HG03025 (cell line): ENCODE data around the gene CDH18.
"Not testable (repeated sequence)": the region's sequence is repeated elsewhere in the genome, so short reads cannot be mapped to it uniquely, and the experiment has no call there.

Source experiments
- ATAC-seq: cut with Tn5 transposase; IDR thresholded peaks from one replicate; pipeline ENCODE4 v1.9.1; 2021; ENCODE audit warnings: mild to moderate bottlenecking, moderate library complexity; ENCODE audit not compliant: unreplicated experiment, low FRiP score

Gene CDH18

GRCh38 chr5:19866090-19866450 is 121.9 kb downstream of the CDH18 start:
- ATAC-seq = no peak

GRCh38 chr5:19865336-19866089 is 122.5 kb downstream of the CDH18 start:
- no peak for ATAC-seq

GRCh38 chr5:19862711-19863110 is 125.3 kb downstream of the CDH18 start:
- no peak for ATAC-seq

- ATAC-seq = no peak
Measured at GRCh38 chr5:19859020-19859419, 129.0 kb downstream of the CDH18 start.

- no peak for ATAC-seq
Measured at GRCh38 chr5:19855931-19856330, 132.1 kb downstream of the CDH18 start.

- no peak for ATAC-seq
Measured at GRCh38 chr5:19855453-19855852, 132.5 kb downstream of the CDH18 start.

- ATAC-seq = no peak
Measured at GRCh38 chr5:19855031-19855430, 133.0 kb downstream of the CDH18 start.

GRCh38 chr5:19853616-19854240 is 134.3 kb downstream of the CDH18 start:
- no peak for ATAC-seq

GRCh38 chr5:19837536-19838174 is 150.3 kb downstream of the CDH18 start:
- ATAC-seq = no peak

- ATAC-seq = no peak
Measured at GRCh38 chr5:19835442-19835841, 152.6 kb downstream of the CDH18 start.

- not testable (repeated sequence) for ATAC-seq
Measured at GRCh38 chr5:19812720-19813119, 175.3 kb downstream of the CDH18 start.

GRCh38 chr5:19806756-19807155 is 181.2 kb downstream of the CDH18 start:
- no peak for ATAC-seq

GRCh38 chr5:19802686-19803085 is 185.3 kb downstream of the CDH18 start:
- ATAC-seq = no peak

GRCh38 chr5:19795218-19795617 is 192.8 kb downstream of the CDH18 start:
- ATAC-seq = no peak

GRCh38 chr5:19790829-19791466 is 197.1 kb downstream of the CDH18 start:
- ATAC-seq = no peak

- ATAC-seq = no peak
Measured at GRCh38 chr5:19782566-19782965, 205.4 kb downstream of the CDH18 start.

GRCh38 chr5:19777363-19777762 is 210.6 kb downstream of the CDH18 start:
- no peak for ATAC-seq

- ATAC-seq = not testable (repeated sequence)
Measured at GRCh38 chr5:19776886-19777285, 211.1 kb downstream of the CDH18 start.

GRCh38 chr5:19771174-19771835 is 216.7 kb downstream of the CDH18 start:
- no peak for ATAC-seq

GRCh38 chr5:19770396-19770795 is 217.6 kb downstream of the CDH18 start:
- ATAC-seq = no peak

GRCh38 chr5:19767987-19768386 is 220.0 kb downstream of the CDH18 start:
- ATAC-seq = no peak
